Measurements from ENCODE around the gene MTX1.
A peak's percentile ranks its signal among the peaks of the same experiment; 100 is the strongest.
"Not testable (repeated sequence)": the region's sequence is repeated elsewhere in the genome, so short reads cannot be mapped to it uniquely, and the experiment has no call there.

MTX1 gene

DNA sequence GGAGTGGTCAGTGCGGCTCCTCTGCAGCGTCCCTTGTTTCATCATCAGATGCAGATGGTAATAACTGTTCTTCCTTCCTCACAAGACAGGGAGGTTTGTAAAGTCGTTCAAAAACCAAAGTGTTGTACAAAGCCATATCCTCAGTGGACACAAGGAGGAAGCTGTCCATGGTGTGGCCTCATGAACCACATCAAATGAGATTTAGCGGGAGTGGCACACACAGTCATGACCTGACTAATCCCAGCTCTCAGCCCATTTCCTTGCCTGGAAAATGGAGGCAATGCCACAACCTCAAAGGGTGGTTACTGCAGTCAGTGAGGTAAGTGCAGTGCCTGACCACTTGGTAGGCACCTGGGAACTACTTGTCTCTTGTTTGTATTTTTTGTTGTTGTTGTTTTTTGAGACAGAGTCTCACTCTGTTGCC is 33.4 kb downstream of the MTX1 start:
- DNase-seq: no peak

GRCh38 chr1:155242805-155243358 is 34.4 kb downstream of the MTX1 start:
- no peak for DNase-seq

- peak; percentile 97 to 98 for DNase-seq
Observed at GRCh38 chr1:155244368-155245162, 36.1 kb downstream of the MTX1 start.

- DNase-seq: no peak
Observed at GRCh38 chr1:155245163-155245524, 36.6 kb downstream of the MTX1 start.

DNA sequence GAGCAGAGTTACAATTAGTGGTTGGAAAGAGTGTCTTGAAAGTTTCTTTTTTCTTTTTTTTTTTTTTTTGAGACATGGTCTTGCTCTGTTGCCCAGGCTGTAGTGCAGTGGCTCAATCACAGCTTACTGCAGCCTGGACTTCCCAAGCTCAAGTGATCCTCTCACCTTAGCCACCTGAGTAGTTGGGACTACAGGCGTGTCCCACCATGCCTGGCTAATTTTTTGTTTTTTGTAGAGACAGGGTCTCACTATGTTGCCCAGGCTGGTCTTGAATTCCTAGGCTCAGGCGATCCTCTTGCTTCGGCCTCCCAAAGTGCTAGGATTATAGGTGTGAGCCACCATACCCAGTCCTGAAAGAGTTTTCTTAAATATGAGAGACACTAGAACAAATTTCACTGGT is 38.3 kb downstream of the MTX1 start:
- DNase-seq: not testable (repeated sequence)

DNA sequence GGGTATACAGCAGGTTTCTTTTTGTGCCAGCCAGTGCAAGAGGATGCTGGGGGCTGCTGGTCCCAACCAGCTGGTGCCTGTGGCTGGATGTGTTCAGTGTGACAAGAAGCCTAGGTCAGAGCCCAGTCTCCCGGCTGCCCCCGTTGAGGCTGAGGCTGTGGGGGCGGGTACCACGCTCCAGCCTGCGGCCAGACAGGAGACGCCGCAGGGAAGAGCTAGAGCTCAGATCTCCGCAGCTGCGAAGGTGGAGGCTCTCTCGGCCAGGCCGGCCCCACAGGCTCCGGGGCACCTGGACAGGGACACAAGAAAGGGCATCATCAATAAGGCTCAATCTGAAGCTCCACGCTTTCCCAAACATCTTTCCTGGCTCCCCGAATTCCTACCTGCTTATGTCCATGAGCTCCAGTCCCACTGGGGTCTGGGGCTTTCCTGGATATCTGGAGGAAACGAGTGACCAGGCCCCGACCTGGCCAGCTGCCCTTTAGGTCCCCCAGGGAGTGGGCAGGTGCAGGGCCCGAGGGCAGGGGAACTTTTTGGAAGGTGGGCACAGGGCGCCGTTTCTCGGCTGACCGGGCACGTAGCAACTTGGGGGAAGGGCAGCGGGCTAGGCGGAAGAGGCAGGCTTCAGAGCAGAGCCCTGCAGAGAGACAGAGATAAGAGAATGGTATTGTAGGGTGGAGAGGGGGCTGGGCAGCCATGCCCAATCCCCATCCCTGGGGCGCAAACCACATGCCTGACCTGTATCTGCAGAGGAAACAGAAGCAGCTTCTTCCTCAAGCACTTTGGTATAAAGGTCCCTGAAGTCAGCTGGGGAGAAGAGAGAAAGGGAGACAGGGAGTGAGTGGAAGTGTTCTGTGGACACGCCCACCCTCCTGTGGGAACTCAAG is 39.4 kb downstream of the MTX1 start:
- no peak for DNase-seq

DNA sequence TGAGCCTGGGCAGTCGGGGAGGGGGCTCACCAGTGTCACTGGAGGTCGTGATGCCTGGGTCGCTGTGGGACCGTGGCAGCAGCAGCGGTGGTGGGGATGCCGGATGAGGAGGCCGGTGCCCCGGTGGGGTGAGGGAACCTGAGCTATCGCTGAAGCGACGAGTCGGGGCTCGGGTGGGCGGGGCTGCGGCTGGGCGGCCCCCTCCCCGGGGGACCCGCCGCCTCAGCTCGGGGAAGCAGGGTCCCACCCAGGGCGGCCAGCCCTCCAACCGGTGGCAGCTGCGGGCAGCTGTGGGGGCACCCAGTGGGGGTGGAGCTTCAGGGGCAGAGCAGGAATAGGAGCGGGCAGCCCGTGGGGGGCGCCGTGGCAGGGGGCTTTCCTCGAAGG is 41.7 kb downstream of the MTX1 start:
- DNase-seq: peak in 1 of 2 experiments; percentile 35

DNA sequence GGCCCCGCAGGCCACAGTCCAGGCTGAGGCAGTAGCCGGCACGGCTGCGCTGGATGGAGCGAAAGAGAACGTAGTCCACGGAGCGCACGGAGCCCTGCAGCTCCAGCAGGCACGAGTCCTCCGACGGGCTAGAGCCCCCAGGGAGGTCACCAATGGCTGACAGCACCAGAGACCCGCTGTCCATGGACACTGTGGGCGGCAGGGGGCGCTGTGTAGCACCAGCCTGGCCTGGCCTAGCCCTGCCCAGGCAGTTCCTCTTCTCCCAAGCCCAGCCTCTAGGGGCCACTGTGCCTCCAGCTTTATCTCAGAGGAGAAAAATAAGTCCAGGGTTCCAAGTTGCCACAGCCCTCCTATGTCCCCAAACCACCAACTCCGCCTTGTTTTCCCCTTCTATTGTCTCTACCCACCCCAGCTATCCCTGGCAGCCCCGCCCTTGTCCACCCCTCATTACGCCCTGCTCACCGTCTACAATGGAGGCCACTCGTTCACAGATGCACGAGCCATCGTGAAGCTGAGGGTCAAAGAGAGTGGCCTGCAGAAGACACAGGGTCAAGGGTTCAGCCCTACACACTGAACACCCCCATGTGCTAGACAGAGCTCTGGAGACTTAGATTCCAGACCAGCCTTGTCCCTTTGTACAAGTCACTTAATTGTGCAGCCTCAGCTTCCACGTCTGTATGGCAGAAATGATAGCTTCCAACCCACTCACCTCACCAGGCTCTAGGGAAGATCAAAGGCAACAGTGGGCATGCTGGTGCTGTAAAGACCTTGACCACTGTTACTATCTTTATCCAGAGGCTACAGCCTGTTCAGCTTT is 42.3 kb downstream of the MTX1 start:
- DNase-seq: peak; percentile 97

DNA sequence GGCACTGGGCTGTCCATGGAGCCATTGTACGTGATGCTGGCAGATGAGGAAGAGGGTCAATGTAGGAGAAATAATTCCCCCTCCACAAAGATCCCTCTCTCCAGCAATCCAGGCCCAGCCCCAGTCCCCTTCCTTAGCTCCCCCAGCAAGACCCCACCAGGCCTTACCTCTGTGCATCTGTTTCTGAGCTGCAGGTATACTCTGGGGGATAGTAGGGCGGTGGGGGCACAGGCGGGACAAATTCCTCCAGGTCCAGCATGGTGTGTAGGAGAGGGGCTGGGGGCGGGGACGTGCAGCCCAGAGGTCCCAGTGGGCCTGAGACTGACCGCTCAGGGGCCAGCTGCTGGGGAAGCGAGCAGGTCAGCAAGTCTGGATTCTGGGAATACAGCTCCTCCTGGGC is 43.1 kb downstream of the MTX1 start:
- no peak for DNase-seq

DNA sequence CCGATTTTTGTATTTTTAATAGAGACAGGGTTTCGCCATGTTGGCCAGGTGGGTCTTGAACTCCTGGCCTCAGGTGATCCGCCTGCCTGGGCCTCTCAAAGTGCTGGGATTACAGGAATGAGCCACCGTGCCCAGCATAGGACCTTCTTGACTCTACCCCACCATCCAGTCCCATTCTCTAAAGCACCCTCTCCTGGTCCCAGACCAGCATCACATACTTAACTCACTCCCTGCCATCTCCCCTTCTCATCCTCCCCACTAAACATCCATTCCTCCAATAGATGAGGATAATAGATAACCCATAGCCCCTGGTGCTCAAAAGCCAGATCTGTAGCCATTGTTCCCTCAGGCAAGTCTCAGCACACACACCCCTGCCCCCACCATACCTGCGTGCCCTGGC is 44.7 kb downstream of the MTX1 start:
- DNase-seq: no peak

DNA sequence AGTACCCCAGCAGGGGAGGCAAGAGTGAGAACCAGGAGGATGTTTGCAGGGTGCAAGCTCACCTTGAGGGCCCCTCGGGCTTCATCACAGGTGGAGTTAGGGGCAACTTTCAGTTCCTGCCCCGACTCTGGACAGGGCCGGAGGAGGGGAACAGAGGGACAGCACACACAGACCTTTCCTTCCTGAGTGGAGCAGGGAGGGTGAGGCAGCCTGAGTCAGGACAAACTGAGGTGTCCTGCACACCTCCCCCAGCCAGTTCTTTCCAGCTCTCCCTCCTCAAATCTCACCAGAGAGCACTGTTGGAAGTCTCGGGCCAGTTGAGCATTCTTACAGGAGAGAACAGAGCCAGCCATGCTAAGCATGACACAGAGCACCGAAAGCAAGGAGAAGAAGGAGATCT is 45.3 kb downstream of the MTX1 start:
- DNase-seq: no peak

- DNase-seq: no peak
Observed at GRCh38 chr1:155254228-155254713, 45.8 kb downstream of the MTX1 start.

- no peak for DNase-seq
Observed at GRCh38 chr1:155254714-155255242, 46.3 kb downstream of the MTX1 start.

GRCh38 chr1:155255243-155256007 is 46.9 kb downstream of the MTX1 start, which contains the start of gene ENTREP3:
ENTREP3 (minus strand) TSS chr1:155255483; CDS start chr1:155254877, 606 bp downstream.
- peak; percentile 84 to 88 for DNase-seq

GRCh38 chr1:155256058-155256852 is 47.8 kb downstream of the MTX1 start:
- no peak for DNase-seq

GRCh38 chr1:155260276-155260675 is 51.8 kb downstream of the MTX1 start:
- DNase-seq: no peak

- no peak for DNase-seq
Observed at GRCh38 chr1:155261493-155261851, 53.0 kb downstream of the MTX1 start.

GRCh38 chr1:155261852-155262673 is 53.6 kb downstream of the MTX1 start, which contains the start of gene SCAMP3:
SCAMP3 (minus strand) TSS chr1:155262360; CDS start chr1:155262151, 209 bp downstream.
- DNase-seq: peak; percentile 89 to 90

DNA sequence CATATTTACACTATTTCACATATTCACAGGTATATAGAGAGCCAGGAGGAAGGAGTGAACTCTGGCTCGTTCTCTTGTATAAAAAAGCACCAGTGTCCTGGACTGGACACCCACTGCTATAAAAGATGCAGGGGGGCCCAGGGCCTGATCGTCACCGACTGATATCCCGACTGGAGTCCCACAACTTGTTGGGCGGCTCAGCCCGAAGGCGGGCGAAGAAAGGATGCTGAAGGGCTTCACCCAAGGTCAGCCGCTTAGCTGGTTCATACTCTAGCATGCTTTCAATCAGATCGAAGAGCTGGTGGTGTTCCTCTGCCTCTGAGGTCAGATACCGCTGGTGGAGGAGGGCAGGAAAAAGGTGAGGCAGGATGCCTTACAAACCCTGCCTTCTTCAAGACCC is 54.6 kb downstream of the MTX1 start:
- DNase-seq: no peak
